Activated CD4-positive, alpha-beta T cell treated with anti-CD3 and anti-CD28 coated beads, Interleukin-2, amount 50 U/mL, for 1 hour (primary cell): Measurements from ENCODE around the gene SAMD8.
"Not testable (repeated sequence)": the region's sequence is repeated elsewhere in the genome, so short reads cannot be mapped to it uniquely, and the experiment has no call there.

Experiments
- DNase-seq: peaks from one replicate; pipeline ENCODE4 v3.0.0-alpha.2; 2020

The SAMD8 gene

GRCh38 chr10:75107756-75108683, 3.4 kb upstream of the SAMD8 start:
- DNase-seq, result no peak

- no peak for DNase-seq
Measured at GRCh38 chr10:75108684-75109458, 2.6 kb upstream of the SAMD8 start.

GRCh38 chr10:75109459-75109778, 2.0 kb upstream of the SAMD8 start:
- no peak for DNase-seq

DNA sequence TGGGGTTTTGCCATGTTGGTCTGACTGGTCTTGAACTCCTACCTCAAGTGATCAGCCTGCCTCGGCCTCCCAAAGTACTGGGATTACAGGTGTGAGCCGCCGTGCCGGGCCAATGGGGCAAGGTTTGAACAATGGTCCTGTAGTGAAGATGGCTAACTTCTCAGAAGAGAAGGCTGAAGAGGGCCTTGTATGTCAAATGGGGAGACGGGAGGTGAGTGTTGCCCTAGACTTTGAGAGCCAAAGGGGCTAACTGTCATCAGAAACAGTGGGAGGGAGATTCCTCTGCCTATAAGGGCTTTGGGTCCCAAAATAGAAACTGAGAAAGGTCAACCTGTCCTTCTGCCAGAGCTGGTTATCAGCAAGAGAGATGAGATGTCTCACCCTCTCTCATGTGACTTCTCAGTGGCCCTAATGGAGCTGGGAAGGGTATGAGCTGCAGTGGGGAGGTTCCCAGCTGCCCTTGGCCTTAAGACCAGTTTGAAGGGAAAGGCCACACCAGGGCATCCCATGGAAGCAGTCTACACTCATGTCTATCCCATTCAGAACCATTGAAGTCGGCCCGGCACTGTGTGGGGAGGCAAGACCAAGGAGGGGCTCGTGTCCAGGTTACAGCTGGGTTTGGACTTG, 1.3 kb upstream of the SAMD8 start:
- no peak for DNase-seq

DNA sequence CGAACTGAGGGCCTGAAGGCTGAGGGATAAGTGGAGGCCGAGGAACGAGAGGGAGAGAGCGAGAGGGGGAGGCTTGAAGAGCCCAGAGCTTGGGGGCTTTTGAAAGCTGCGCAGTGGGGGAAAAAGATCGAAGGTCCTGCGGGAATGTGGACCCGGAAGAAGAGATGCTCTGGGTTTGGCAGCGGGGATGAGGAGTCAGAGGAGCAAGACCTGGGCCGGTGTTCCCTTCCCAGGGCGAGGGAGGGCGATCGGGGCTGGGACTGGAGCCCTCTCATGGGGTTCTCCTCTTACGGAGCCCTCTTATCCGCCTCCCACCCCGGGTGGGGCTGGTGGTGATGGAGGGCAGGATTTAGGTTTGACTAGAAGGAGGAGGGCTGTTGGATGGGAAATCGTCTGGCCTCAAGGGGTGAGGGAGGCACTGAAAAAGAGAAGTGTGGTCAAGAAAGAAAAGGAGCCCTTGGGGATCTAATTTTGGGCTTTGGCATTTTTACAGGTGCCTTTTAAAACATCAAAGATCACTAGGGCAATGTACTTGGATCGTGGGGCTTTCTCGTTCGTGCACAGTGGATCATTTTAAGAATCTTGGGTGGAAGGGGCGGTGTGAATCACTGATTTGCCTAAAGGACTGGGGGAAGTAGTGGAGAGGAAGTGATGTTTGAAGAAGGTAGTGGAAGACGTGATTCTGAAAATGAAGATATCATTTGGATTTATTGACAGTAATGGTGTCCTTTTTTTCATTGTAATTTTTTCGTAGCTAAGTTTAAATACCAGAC, 637 bp downstream of the SAMD8 start:
- DNase-seq, result peak; percentile 27

DNA sequence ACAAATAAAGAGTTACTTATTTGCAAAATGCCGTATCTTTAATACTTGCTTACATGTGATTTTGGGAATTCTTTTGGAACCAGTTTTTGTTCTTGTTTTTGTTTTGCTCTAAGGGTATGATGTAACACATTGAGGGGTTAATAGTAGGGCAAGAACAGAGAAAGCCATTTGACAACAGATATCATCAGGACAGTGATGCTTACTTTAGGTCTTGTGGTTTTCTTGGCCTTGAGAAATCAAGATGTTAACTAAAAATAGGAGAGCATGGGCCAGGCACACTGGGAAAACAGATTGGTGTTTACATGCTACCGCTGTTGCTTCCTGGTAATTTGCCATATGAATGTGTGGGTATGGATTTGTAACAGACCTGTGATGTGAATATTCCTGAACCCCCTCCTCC, 3.7 kb downstream of the SAMD8 start:
- no peak for DNase-seq

- not testable (repeated sequence) for DNase-seq
Measured at GRCh38 chr10:75116941-75117775, 5.7 kb downstream of the SAMD8 start.

DNA sequence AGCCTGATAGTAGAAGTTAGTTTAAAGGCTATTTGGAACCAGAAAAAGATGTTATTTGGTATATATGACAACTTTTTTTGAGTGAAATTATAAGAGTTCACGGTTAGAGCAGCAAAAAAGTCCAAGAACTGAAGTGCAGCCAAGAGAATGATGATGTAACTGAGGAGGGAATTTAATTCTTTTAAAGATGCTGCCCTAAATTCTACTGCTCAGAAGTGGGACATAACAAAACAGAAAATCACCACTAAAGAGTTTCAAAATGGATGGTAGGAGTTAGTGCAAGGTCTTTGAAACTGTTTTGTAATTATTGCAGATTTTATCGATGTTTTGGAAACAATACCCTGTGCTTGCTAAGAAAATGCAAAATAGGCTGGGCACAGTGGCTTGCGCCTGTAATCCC, 6.5 kb downstream of the SAMD8 start:
- no peak for DNase-seq

GRCh38 chr10:75119444-75120066, 8.1 kb downstream of the SAMD8 start:
- DNase-seq, result not testable (repeated sequence)

- no peak for DNase-seq
Measured at GRCh38 chr10:75121322-75121721, 9.9 kb downstream of the SAMD8 start.

GRCh38 chr10:75122505-75122904, 11.0 kb downstream of the SAMD8 start:
- no peak for DNase-seq

DNA sequence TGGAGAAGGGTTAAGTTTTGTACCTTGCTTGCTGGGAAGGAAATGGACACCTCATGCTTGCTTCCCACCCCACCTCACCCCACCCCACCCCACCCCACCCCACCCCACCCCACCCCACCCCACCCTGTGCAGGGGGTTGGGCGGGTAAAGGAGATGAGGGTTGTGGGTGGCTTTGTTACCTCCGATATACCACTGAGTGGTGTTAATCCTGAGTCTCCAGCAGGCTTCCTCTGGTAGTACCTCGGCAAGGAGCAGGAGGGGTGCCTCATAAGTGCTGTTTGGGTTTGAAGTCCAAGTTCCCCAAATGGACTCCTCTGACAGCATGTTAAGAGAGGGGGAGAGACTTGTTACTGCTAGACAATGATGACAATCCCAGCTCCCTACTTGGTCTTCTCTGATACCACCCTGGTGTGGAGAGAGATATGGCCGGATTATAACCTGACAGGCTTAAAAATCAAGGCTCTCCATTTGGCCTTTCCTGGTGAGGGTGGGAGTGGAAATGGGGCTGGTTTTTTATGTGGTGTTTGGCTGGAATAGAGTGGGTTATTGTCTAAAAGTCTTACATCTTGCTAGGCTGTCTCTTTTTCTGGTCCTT, 11.7 kb downstream of the SAMD8 start:
- DNase-seq, result no peak

DNA sequence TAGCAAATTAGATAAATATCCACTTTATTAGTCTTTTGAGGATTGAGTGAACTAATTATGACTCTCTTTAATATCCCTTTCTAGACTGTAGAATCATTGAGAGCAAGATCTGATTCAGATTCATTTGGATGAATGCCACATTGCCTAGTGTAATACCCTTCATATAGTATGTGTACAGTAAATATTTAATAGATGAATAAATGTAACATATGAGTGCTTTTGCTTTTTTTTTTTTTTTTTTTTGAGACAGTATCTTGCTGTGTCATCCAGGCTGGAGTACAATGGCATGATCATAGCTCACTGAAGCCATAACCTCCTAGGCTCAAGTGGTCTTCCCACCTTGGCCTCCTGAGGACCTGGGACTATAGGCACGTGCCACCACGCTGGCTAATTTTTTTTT, 14.8 kb downstream of the SAMD8 start:
- DNase-seq, result no peak

GRCh38 chr10:75127471-75127870, 16.0 kb downstream of the SAMD8 start:
- DNase-seq, result no peak

- DNase-seq, result not testable (repeated sequence)
Measured at GRCh38 chr10:75128985-75129384, 17.5 kb downstream of the SAMD8 start.

- DNase-seq, result no peak
Measured at GRCh38 chr10:75129537-75129936, 18.1 kb downstream of the SAMD8 start.

DNA sequence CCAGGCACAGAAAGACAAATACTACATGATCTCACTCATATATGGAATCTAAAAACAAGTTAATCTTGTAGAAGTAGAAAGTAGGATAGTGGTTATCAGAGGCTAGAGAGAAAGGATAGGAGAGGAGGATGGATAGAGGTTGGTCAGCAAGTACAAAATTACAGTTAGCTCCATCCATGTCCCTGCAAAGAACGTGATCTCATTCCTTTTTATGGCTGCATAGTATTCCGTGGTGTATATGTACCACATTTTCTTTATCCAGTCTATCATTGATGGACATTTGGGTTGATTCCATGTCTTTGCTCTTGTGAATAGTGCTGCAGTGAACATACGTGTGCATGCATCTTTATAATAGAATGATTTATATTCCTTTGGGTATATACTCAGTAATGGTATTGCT, 22.2 kb downstream of the SAMD8 start:
- DNase-seq, result not testable (repeated sequence)

GRCh38 chr10:75136346-75136745, 24.9 kb downstream of the SAMD8 start:
- no peak for DNase-seq

GRCh38 chr10:75137533-75138438, 26.3 kb downstream of the SAMD8 start:
- DNase-seq, result no peak

- DNase-seq, result no peak
Measured at GRCh38 chr10:75140246-75140645, 28.8 kb downstream of the SAMD8 start.
